Suppressor macrophage treated with lipopolysaccharide for 1 hour (primary cell): Measurements from ENCODE around the gene PDGFRB.

Experiments
- DNase-seq, 3 donors: peaks; one replicate each; pipeline ENCODE4 v3.0.0-alpha.2; 2020 to 2022

PDGFRB gene

GRCh38 chr5:150155258-150156026 is at the start of gene PDGFRB:
TSS of gene PDGFRB (minus strand) at chr5:150155845. CDS start at chr5:150137047, 18,798 bp downstream.
- no peak for DNase-seq

DNA sequence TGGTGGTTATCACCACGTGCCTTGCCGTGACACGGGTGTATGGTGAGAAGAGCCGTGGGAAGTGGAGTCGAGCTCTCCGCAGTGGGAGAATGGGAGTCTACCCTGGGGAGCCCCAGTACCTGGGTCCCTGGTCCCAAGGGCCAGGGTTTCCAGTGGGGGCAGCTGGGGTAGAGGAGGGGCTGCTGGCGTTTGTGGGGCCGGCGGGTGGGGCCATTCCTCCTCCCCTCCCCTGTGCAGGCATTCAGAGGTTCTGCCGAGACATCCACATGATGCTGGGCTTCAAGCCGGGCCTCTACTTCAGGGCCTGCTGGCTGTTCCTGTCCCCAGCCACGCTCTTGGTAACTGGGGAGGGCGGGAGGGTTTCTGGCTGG is 48.9 kb upstream of the PDGFRB start:
- DNase-seq: no peak

DNA sequence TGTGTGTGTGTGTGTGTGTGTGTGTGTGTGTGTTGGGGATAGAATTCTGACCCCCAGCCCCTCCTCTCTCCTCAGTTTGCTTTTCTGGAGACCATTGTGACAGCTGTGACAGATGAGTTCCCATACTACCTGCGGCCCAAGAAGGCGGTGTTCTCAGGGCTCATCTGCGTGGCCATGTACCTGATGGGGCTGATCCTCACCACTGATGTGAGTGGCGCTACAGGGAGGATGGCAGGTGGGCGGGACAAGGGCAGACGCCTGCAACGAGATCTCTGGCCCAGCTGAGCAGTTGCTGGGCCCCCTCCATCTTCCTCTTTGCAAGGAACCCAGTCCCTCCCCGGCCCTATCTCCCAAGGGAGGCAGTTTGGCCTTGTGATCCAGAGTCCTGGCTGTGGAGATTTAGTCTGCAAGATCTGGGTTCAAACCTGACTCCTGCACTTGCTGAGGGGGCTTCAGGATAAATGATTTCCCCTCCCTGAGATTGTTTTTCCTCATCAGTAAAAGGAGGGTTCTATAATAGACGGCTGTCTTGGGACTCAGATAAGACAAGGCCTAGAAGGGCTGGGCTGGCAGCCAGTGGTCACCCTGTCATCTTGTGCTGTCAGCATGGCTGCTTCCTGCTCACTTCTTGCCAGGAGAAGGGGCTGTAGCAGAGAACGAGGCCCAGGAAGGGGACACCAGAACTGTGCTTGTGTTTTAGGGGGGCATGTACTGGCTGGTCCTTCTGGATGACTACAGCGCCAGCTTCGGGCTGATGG is 48.4 kb upstream of the PDGFRB start:
- no peak for DNase-seq

- no peak for DNase-seq
Observed at GRCh38 chr5:150202501-150202900, 46.9 kb upstream of the PDGFRB start.

- no peak for DNase-seq
Observed at GRCh38 chr5:150197476-150197875, 41.8 kb upstream of the PDGFRB start.

DNA sequence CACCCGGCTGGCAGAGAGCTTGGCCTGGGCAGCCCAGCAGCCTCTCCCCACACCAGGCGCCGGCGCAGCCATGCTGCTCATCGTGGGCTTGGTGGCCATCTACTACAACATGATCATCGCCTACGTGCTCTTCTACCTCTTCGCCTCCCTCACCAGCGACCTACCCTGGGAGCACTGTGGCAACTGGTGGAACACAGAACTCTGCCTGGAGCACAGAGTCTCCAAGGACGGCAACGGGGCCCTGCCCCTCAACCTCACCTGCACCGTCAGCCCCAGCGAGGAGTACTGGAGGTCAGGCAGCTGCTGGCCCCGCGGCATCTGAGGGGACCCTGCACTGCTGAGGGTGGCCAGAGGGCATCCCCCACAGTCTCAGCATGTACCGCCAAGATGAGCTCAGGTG is 41.3 kb upstream of the PDGFRB start:
- no peak for DNase-seq

GRCh38 chr5:150196514-150196913 is 40.9 kb upstream of the PDGFRB start:
- DNase-seq: peak in 1 of 3 donors; percentile 25

- peak; percentile 34 to 60 (median 55) for DNase-seq
Observed at GRCh38 chr5:150195736-150196485, 40.3 kb upstream of the PDGFRB start.

GRCh38 chr5:150192462-150192861 is 36.8 kb upstream of the PDGFRB start:
- no peak for DNase-seq

GRCh38 chr5:150190987-150191386 is 35.3 kb upstream of the PDGFRB start:
- no peak for DNase-seq

DNA sequence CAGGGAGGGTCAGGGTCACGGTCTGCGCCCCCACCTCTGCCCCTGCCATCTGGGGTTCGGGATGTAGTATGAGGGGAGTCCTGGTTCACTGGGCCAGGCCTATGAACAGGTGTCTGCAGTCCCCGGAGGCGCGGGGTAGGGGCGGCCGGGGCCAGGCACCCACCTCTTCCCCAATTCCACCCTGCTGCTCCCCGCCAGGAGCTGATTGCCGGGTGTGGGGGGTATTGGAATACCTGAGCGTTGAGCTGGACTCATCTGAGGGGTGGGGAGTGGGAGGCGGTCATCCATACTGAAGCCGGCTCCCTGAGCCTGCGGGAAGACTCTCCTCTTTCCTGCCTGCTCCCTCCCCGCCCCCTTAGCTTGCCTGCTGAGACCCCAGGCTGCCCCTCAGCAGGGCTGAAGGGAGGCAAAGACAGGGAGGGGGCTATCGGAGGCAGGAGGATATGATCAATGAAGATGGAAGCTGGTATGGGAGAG is 34.9 kb upstream of the PDGFRB start:
- DNase-seq: no peak

DNA sequence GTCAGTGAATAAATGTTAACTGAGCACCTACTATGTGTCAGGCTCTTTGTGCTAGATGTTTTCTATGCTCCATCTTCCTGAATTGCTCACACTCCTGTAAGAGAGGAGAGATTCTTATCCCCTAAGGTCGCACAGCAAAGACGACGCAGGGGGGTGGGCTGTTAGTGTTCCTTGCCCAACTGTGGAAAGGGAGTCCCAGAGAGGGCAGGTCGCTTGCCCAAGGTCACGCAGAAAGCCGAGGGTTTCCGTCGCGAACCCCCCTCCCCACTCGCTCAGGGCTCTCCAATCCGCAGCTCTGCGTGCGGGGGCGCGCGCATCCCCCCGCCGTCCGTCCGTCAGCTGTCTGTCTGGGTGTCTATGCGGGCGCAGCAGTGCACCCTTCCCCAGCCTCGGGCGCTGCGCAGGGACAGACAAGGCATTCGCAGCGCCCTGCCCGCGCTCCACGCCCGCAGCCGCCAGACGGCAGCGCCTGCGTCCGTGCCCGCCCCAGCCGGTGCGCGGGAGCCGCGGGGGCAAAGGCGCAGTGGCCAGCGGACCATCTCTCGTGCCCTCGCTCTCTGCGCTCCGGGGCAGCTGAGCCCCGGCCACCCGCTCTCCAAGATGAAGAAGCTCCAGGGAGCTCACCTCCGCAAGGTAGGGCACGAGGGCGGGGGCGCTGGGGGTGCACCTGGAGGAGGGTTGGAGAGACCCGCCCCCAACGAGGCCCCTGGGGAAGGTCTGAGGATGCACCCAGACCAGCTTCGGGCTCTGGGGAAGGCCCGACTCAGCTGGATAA is 34.3 kb upstream of the PDGFRB start, which contains the start of gene SLC6A7:
TSS of gene SLC6A7 (plus strand) at position 335 of the 775 bp plus-strand sequence. CDS start at position 601, 266 bp downstream.
- DNase-seq: peak in 1 of 3 donors; percentile 34

DNA sequence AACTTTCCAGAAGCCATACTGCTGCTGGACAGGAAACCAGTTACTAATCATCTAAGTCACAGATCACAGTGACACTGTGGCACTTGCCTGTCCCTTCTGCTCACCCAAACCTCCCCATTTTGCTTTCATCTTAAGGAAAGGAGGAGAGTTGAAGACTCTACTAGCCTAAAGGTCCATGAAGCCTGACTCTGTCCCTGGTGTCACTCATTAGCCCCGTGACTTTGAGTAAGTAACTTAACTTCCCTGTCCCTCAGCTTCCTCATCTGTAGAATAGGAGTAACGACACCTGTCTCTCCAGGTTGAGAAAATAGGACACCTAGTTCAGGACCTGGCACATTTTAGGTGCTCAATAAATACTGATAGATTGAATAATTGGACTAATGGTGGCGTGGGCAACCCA is 33.7 kb upstream of the PDGFRB start:
- DNase-seq: peak; percentile 32 to 55 (median 48)

- no peak for DNase-seq
Observed at GRCh38 chr5:150188146-150188842, 32.6 kb upstream of the PDGFRB start.

GRCh38 chr5:150186897-150187296 is 31.3 kb upstream of the PDGFRB start:
- no peak for DNase-seq

DNA sequence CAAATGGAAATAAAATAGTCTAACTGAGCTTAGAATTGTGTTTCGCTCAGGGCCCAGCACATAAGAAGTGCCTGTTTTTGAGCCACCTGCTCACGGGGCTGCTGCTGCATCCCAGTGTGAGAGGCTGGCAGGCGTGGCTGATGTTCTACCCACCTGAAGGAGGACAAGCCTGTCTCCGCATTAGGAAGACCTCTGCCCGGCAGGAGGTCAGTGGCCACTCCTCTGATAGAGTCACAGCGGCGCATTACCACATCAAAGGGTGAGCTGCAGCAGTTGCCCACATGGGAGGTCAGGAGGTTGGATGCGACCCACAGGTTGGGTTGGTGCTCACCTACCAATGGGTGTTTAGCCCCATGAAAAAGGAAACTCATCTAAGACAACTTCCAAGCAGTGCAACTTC is 30.5 kb upstream of the PDGFRB start:
- no peak for DNase-seq

DNA sequence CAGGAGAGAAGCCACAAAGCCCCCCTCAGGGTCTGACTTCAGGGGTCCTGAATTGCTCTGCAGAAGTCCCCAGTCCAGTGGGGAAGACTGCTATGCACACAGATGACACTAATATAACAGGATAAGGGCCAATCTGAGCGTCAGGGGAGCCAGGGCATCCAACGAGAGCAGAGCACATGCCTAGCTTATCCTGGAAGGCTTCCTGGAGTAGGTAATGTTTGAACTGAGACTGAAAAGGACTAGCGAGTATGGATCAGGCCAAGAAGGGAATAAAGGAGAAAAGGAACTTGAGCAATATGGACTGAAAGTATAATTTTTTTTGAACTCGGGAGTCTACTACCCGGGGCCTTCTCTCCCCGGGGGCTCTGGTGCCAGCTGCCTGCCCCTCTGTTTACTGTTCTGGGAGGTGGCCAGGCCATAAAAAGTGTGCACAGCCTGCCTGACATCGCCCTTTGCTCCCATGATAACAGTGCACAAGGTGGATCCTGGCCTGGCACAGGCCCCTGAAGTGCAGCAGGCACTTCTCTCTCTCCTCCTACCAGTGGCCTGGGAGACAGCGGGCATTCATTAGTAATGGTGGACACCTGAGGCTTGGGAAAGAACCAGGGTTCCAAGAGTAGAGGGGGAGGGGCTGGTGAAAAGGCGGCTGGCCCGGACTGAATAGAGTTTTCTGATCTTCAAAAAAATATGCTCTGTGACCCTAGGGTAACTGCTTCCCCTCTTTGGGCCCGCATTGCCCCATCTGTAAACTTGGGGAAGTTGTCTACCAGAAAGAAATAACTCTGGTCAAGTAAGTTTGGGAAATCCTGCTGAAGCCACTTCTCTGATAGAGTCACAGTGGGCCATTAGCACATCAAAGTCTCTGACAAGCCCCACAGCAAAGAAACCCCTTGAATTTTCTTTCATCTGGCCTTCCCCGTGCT is 29.6 kb upstream of the PDGFRB start:
- peak; percentile 75 to 85 (median 80) for DNase-seq

- no peak for DNase-seq
Observed at GRCh38 chr5:150184006-150184405, 28.4 kb upstream of the PDGFRB start.

GRCh38 chr5:150183436-150183835 is 27.8 kb upstream of the PDGFRB start:
- no peak for DNase-seq

- no peak for DNase-seq
Observed at GRCh38 chr5:150182774-150183173, 27.1 kb upstream of the PDGFRB start.
